Measurements from ENCODE around the gene COMMD8. TPM values are rescaled to one million over a fixed set of nuclear protein-coding genes. Genes with fewer than 3 reads are reported as not detected.

COMMD8 gene
- total and polyA plus RNA-seq, 10 of the 15 experiments (the other 5 are each of a cell fraction or from before 2014, with no cell fraction given) = 27.6 to 156 (median 48.4) TPM

GRCh38 chr4:47413521-47413920 lies 50.0 kb downstream of the COMMD8 start (continued):
- TF ChIP-seq MLLT1 (IDR thresholded peaks at IDR 0.05) = no peak
- TF ChIP-seq YBX1 (IDR thresholded peaks at IDR 0.05) = no peak

- ChIA-PET RAD21 (ENCODE audit: unreplicated experiment) (no interaction called here), CTCF (no interaction called here), SMC1A (ENCODE audit: uncharacterized antibody, unreplicated experiment) (no interaction called here), POLR2A (interaction anchor here (0.5 kb wide), 1 partner anchor 591 kb away, joined by 3 read pairs; no protein-coding TSS in a partner anchor)
- H3K27me3 ChIP-seq (replicated peaks in 1 of 2; ENCODE audit: control insufficient read depth in 2 of 2, insufficient read depth in 2 of 2, low read length in 1 of 2) = no peaks in the 10 kb centered on the region
- H4K20me1 ChIP-seq (ENCODE audit: control insufficient read depth, insufficient read depth) = no peaks in the 10 kb centered on the region
- in situ Hi-C loops (cut with MboI) (no loop called here), intact Hi-C loops (cut with micrococcal nuclease; ENCODE audit: unreplicated experiment) (no loop called here)
- no TSS peak for BruUV-seq (replicated peaks)
- no peak for DNase-seq (ENCODE audit: low read depth, low spot score)
- H3K4me2 ChIP-seq (ENCODE audit: control insufficient read depth, insufficient read depth) = no peak overlapping the region
- 0% methylated on average over 1 of the region's 1 CpG for WGBS (ENCODE audit: insufficient coverage, insufficient replicate concordance, low lambda C conversion rate, missing lambda C conversion rate)
- no peak overlapping the region for H2AFZ ChIP-seq (ENCODE audit: control insufficient read depth, low read depth, low read length)
- H3K9ac ChIP-seq (ENCODE audit: control insufficient read depth, insufficient read depth, low read length) = no peak overlapping the region
- TF ChIP-seq SMARCA5 (IDR thresholded peaks at IDR 0.05) (no peak), SPI1 (IDR thresholded peaks at IDR 0.05; ENCODE audit: borderline replicate concordance, insufficient read depth, low read depth, low read length) (no peak), POLR2AphosphoS5 (IDR thresholded peaks at IDR 0.05; ENCODE audit: low read length) (no peak), STAT1 (conservative IDR thresholded peaks at IDR 0.05) (no peak), EP300 (IDR thresholded peaks at IDR 0.05; ENCODE audit: borderline replicate concordance in 1 of 2, control insufficient read depth in 1 of 2, low read depth in 2 of 2, low read length in 2 of 2) (no peak), SIX5 (IDR thresholded peaks at IDR 0.05; ENCODE audit: low read depth, low read length, severe bottlenecking) (no peak), POU2F2 (IDR thresholded peaks at IDR 0.05; ENCODE audit: borderline replicate concordance, low read depth, low read length) (no peak), FOXK2 (IDR thresholded peaks at IDR 0.05) (no peak), ESRRA (IDR thresholded peaks at IDR 0.05; ENCODE audit: low read length) (no peak), MYB (IDR thresholded peaks at IDR 0.05; ENCODE audit: borderline replicate concordance, low read depth, low read length) (no peak), SP1 (IDR thresholded peaks at IDR 0.05; ENCODE audit: low read depth, low read length) (no peak)
- no peaks in the 10 kb centered on the region for H3K4me1 ChIP-seq (ENCODE audit: control insufficient read depth, insufficient read depth, low read length)
- H3K27ac ChIP-seq (ENCODE audit: control insufficient read depth, insufficient read depth) = no peak overlapping the region
- ATAC-seq = no peak
- no peaks in the 10 kb centered on the region for H3K9me3 ChIP-seq (replicated peaks; ENCODE audit: control insufficient read depth, insufficient read depth, low read length)
- H3K79me2 ChIP-seq (ENCODE audit: control insufficient read depth, insufficient read depth, low read length) = no peaks in the 10 kb centered on the region
- H3K36me3 ChIP-seq (ENCODE audit: control insufficient read depth in 2 of 2, insufficient read depth in 2 of 2, low read length in 1 of 2) = no peaks in the 10 kb centered on the region
- no peak overlapping the region for H3K4me3 ChIP-seq
- no peak for FAIRE-seq
These were observed 53.2 kb downstream of the COMMD8 start for GRCh38 chr4:47410271-47410670.
